Upper lobe of right lung (tissue), 1 donor: Measurements from ENCODE around the gene GPR143. TPM values are rescaled to one million over a fixed set of nuclear protein-coding genes. Genes with fewer than 3 reads are reported as not detected.

Experiments
- ATAC-seq: fragments of 200-7000 bp; cut with Tn5 transposase; one replicate; pipeline ENCODE4 v1.9.1; 2020; ENCODE audit warnings: mild to moderate bottlenecking, moderate library complexity
- DNase-seq: peaks from one replicate; pipeline ENCODE4 v3.0.0-alpha.2; 2020
- H3K27ac ChIP-seq: fragments of 200-600 bp; one replicate; pipeline ENCODE4 v1.8.0; 2022
- H3K27me3 ChIP-seq: fragments of 200-600 bp; one replicate; pipeline ENCODE4 v1.8.0; 2022; ENCODE audit warnings: mild to moderate bottlenecking
- H3K36me3 ChIP-seq: fragments of 200-600 bp; one replicate; pipeline ENCODE4 v1.8.0; 2022
- H3K4me1 ChIP-seq: fragments of 200-600 bp; one replicate; pipeline ENCODE4 v1.8.0; 2022
- H3K4me3 ChIP-seq: fragments of 200-600 bp; one replicate; pipeline ENCODE4 v1.8.0; 2022; ENCODE audit warnings: mild to moderate bottlenecking
- H3K9me3 ChIP-seq: fragments of 200-600 bp; one replicate; pipeline ENCODE4 v1.8.0; 2022
- CTCF ChIP-seq: fragments of 200-600 bp; IDR thresholded peaks from one replicate; pipeline ENCODE4 v1.8.0; 2022; ENCODE audit warnings: antibody characterized with exemption
- intact Hi-C: fragments of 100-400 bp; cut with DNase I; formaldehyde crosslinking; loops from one replicate; pipeline ENCODE4 v1.11.0; 2022
- total RNA-seq: library from RNA; stranded (reverse); fragmentation: NEBNext Ultra II Directional; extraction: Animal tissue kit (Norgen Biotek cat#: 25700); gene quantifications from one replicate; pipeline ENCODE4 v1.2.1, GENCODE V29; 2021
- donor health status: DM: no; HTN: yes; CAD: no; lungs with severe emphysema.

Gene GPR143
- total RNA-seq, 1 donor from 2014 or later = 1.6 TPM

- H3K9me3 ChIP-seq = no peaks in the 10 kb centered on the region
- no peak for TF ChIP-seq CTCF
- H3K36me3 ChIP-seq = no peaks in the 10 kb centered on the region
- no peak overlapping the region for H3K4me3 ChIP-seq
- H3K27ac ChIP-seq = no peak overlapping the region
- DNase-seq = no peak
- no peak for ATAC-seq
- H3K27me3 ChIP-seq = no peaks in the 10 kb centered on the region
- intact Hi-C loops = no loop called here
- no peaks in the 10 kb centered on the region for H3K4me1 ChIP-seq
Measured at GRCh38 chrX:9765072-9765736, 443 bp downstream of the GPR143 start.

- intact Hi-C loops = no loop called here
- no peak for ATAC-seq
Measured at GRCh38 chrX:9759337-9759736, 6.3 kb downstream of the GPR143 start.

GRCh38 chrX:9758021-9758638, 7.5 kb downstream of the GPR143 start:
- Histone ChIP-seq H3K27me3 (no peaks in the 10 kb centered on the region), H3K4me3 (no peak overlapping the region), H3K36me3 (no peaks in the 10 kb centered on the region), H3K9me3 (no peaks in the 10 kb centered on the region), H3K4me1 (no peaks in the 10 kb centered on the region), H3K27ac (no peak overlapping the region)
- no peak for TF ChIP-seq CTCF
- intact Hi-C loops = no loop called here
- ATAC-seq (no peak), DNase-seq (no peak)

More at GRCh38 chrX:9759337-9759736, 6.3 kb downstream of the GPR143 start:
- Histone ChIP-seq H3K4me3 (no peak overlapping the region), H3K9me3 (no peaks in the 10 kb centered on the region), H3K27ac (no peak overlapping the region), H3K27me3 (no peaks in the 10 kb centered on the region), H3K4me1 (no peaks in the 10 kb centered on the region), H3K36me3 (no peaks in the 10 kb centered on the region)
- no peak for TF ChIP-seq CTCF
- DNase-seq = no peak

GRCh38 chrX:9757366-9757765, 8.3 kb downstream of the GPR143 start:
- Histone ChIP-seq H3K4me1 (no peaks in the 10 kb centered on the region), H3K27me3 (no peaks in the 10 kb centered on the region), H3K4me3 (no peak overlapping the region), H3K36me3 (no peaks in the 10 kb centered on the region), H3K9me3 (no peaks in the 10 kb centered on the region), H3K27ac (no peak overlapping the region)
- DNase-seq (no peak), ATAC-seq (no peak)
- no peak for TF ChIP-seq CTCF
- intact Hi-C loops = no loop called here

- H3K4me3 ChIP-seq = no peak overlapping the region
- no peaks in the 10 kb centered on the region for H3K4me1 ChIP-seq
- intact Hi-C loops = no loop called here
- no peaks in the 10 kb centered on the region for H3K36me3 ChIP-seq
- H3K27me3 ChIP-seq = no peaks in the 10 kb centered on the region
- TF ChIP-seq CTCF = no peak
- H3K27ac ChIP-seq = no peak overlapping the region
- DNase-seq (no peak), ATAC-seq (no peak)
- no peaks in the 10 kb centered on the region for H3K9me3 ChIP-seq
Measured at GRCh38 chrX:9749146-9749692, 16.4 kb downstream of the GPR143 start.
